ENCODE measurements around the gene XRN1. TPM values are rescaled to one million over a fixed set of nuclear protein-coding genes. Genes with fewer than 3 reads are reported as not detected.

XRN1 gene
- total and polyA plus RNA-seq, 10 of the 15 experiments (the other 5 are each of a cell fraction or from before 2014, with no cell fraction given), result 1.7 to 38.8 (median 15.5) TPM

DNA sequence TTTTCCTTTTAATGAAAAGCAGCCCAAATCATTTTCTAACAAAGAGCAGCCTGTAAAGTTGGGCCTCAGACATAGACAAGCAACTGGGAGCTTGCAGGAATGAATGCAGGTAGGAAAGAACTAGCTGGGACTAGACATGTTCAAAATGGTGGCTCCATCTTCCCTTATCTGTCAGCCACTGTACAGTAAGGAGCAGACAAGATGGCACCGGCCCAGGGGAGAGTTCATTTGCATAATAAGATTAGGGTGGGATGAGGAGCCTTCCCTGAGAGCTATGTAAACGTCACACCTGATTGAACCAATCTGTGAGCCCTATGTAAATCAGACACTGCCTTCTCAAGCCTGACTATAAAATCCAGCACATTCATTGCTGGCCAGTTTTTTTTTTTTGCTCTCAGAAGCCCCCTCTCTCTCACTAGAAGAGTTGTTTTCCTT, 162.7 kb downstream of the XRN1 start:
- intact Hi-C loops (cut with micrococcal nuclease; ENCODE audit: unreplicated experiment), result no loop called here
- DNase-seq (ENCODE audit: low read depth, low spot score), result no peak
- Histone ChIP-seq H3K79me2 (ENCODE audit: control insufficient read depth, insufficient read depth, low read length) (no peaks in the 10 kb centered on the region), H4K20me1 (ENCODE audit: control insufficient read depth, insufficient read depth) (no peaks in the 10 kb centered on the region), H3K36me3 (ENCODE audit: control insufficient read depth in 2 of 2, insufficient read depth in 2 of 2, low read length in 1 of 2) (no peaks in the 10 kb centered on the region), H3K27ac (ENCODE audit: control insufficient read depth, insufficient read depth) (no peak overlapping the region), H3K4me3 (no peak overlapping the region), H3K27me3 (replicated peaks in 1 of 2; ENCODE audit: control insufficient read depth in 2 of 2, insufficient read depth in 2 of 2, low read length in 1 of 2) (no peaks in the 10 kb centered on the region), H3K4me2 (ENCODE audit: control insufficient read depth, insufficient read depth) (no peak overlapping the region), H2AFZ (ENCODE audit: control insufficient read depth, low read depth, low read length) (no peak overlapping the region), H3K9me3 (replicated peaks; ENCODE audit: control insufficient read depth, insufficient read depth, low read length) (peaks cover 2% of the 10 kb centered on the region; the same call in 2 of the 3 replicates), H3K9ac (ENCODE audit: control insufficient read depth, insufficient read depth, low read length) (no peak overlapping the region), H3K4me1 (ENCODE audit: control insufficient read depth, insufficient read depth, low read length) (no peaks in the 10 kb centered on the region; the same call in 1 of the 2 replicates)
- SMC1A ChIA-PET (ENCODE audit: uncharacterized antibody, unreplicated experiment), result no interaction called here
- in situ Hi-C loops (cut with MboI), result no loop called here
- POLR2A ChIA-PET, result no interaction called here
- ATAC-seq, result no peak
- 29% methylated on average over 2 of the region's 2 CpGs for WGBS (ENCODE audit: insufficient coverage, insufficient replicate concordance, low lambda C conversion rate, missing lambda C conversion rate)
- no TSS peak for BruUV-seq (replicated peaks)
- no peak for FAIRE-seq
- RAD21 ChIA-PET (ENCODE audit: unreplicated experiment), result no interaction called here
- CTCF ChIA-PET, result no interaction called here
- 0 out of 2 replicates have a peak, but pooled peaks have one; percentile 15 for TF ChIP-seq YY1 (IDR thresholded peaks at IDR 0.05; ENCODE audit: low read depth, low read length)
- TF ChIP-seq IRF4 (IDR thresholded peaks at IDR 0.05; ENCODE audit: low read depth, low read length), result no peak
- no peak for TF ChIP-seq SPI1 (IDR thresholded peaks at IDR 0.05; ENCODE audit: borderline replicate concordance, insufficient read depth, low read depth, low read length)
- TF ChIP-seq MTA2 (IDR thresholded peaks at IDR 0.05; ENCODE audit: low read depth), result no peak

DNA sequence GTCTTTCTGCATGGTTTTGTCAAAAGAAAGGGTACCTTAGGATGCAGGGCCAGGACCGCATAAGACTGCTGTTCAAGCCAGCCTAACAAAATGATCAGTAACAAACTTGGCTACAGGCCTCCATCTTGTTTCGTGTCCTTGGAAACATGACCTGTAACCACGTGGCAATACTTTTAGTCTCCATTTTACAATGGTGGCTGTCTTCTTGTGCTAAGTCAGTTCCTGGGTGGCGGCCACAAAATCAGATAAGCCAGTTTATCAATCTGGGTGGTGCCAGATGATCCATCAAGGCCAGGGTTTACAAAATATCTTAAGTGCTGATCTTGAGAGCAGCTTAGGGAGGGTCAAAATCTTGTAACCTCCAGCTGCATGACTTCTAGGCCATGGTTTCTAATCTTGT, 165.3 kb downstream of the XRN1 start:
- ChIA-PET POLR2A (interaction anchor here (0.6 kb wide), 2 partner anchors 40 to 45 kb away, joined by 4 to 5 read pairs; no protein-coding TSS in a partner anchor), RAD21 (ENCODE audit: unreplicated experiment) (interaction anchor here (1.0 to 2.6 kb wide), 3 partner anchors 157 to 405 kb away, joined by 3 to 12 read pairs (median 3); no protein-coding TSS in a partner anchor), CTCF (interaction anchor here (0.8 to 4.9 kb wide), 6 partner anchors 102 to 320 kb away, joined by 3 to 43 read pairs (median 5); no protein-coding TSS in a partner anchor), SMC1A (ENCODE audit: uncharacterized antibody, unreplicated experiment) (interaction anchor here (1.0 to 1.7 kb wide), 4 partner anchors 102 to 260 kb away, joined by 3 to 8 read pairs (median 4); no protein-coding TSS in a partner anchor)
- 80% methylated on average over 4 of the region's 4 CpGs for WGBS (ENCODE audit: insufficient coverage, insufficient replicate concordance, low lambda C conversion rate, missing lambda C conversion rate)
- Histone ChIP-seq H3K4me2 (ENCODE audit: control insufficient read depth, insufficient read depth) (no peak overlapping the region), H3K79me2 (ENCODE audit: control insufficient read depth, insufficient read depth, low read length) (no peaks in the 10 kb centered on the region), H3K4me3 (no peak overlapping the region), H4K20me1 (ENCODE audit: control insufficient read depth, insufficient read depth) (no peaks in the 10 kb centered on the region), H3K27me3 (replicated peaks in 1 of 2; ENCODE audit: control insufficient read depth in 2 of 2, insufficient read depth in 2 of 2, low read length in 1 of 2) (no peaks in the 10 kb centered on the region), H3K4me1 (ENCODE audit: control insufficient read depth, insufficient read depth, low read length) (no peaks in the 10 kb centered on the region; the same call in 1 of the 2 replicates), H3K9ac (ENCODE audit: control insufficient read depth, insufficient read depth, low read length) (no peak overlapping the region), H2AFZ (ENCODE audit: control insufficient read depth, low read depth, low read length) (no peak overlapping the region), H3K36me3 (ENCODE audit: control insufficient read depth in 2 of 2, insufficient read depth in 2 of 2, low read length in 1 of 2) (no peaks in the 10 kb centered on the region), H3K27ac (ENCODE audit: control insufficient read depth, insufficient read depth) (no peak overlapping the region), H3K9me3 (replicated peaks; ENCODE audit: control insufficient read depth, insufficient read depth, low read length) (no peaks in the 10 kb centered on the region)
- DNase-seq (ENCODE audit: low read depth, low spot score) (no peak), ATAC-seq (no peak), FAIRE-seq (no peak)
- no TSS peak for BruUV-seq (replicated peaks)
- intact Hi-C loops (cut with micrococcal nuclease; ENCODE audit: unreplicated experiment), result loop anchor here (5.0 kb wide), 2 partner anchors 545 to 810 kb away; partner anchors contain the start of gene RNF7
- in situ Hi-C loops (cut with MboI), result loop anchor here (5.0 kb wide), 1 partner anchor 320 kb away; no protein-coding TSS in a partner anchor
- no peak for TF ChIP-seq CHD1 (IDR thresholded peaks at IDR 0.05; ENCODE audit: low read depth, low read length)
- no peak for TF ChIP-seq ETV6 (conservative IDR thresholded peaks at IDR 0.05 in 1 of 2, IDR thresholded peaks at IDR 0.05 in 1 of 2; ENCODE audit: borderline replicate concordance in 1 of 2, low read depth in 1 of 2)
- TF ChIP-seq POLR2A (IDR thresholded peaks at IDR 0.05; ENCODE audit: low read depth, low read length), result no peak
- TF ChIP-seq ZNF24 (IDR thresholded peaks at IDR 0.05), result no peak
- no peak for TF ChIP-seq ZSCAN29 (IDR thresholded peaks at IDR 0.05)
- TF ChIP-seq, protein P1, sequence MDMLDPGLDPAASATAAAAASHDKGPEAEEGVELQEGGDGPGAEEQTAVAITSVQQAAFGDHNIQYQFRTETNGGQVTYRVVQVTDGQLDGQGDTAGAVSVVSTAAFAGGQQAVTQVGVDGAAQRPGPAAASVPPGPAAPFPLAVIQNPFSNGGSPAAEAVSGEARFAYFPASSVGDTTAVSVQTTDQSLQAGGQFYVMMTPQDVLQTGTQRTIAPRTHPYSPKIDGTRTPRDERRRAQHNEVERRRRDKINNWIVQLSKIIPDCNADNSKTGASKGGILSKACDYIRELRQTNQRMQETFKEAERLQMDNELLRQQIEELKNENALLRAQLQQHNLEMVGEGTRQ (IDR thresholded peaks at IDR 0.05; ENCODE audit: borderline replicate concordance, low read depth, low read length), result no peak
- TF ChIP-seq FOS (IDR thresholded peaks at IDR 0.05; ENCODE audit: borderline replicate concordance, extremely low read depth, insufficient read length), result no peak
- no peak for TF ChIP-seq SP1 (IDR thresholded peaks at IDR 0.05; ENCODE audit: low read depth, low read length)
- no peak for TF ChIP-seq SMAD5 (IDR thresholded peaks at IDR 0.05; ENCODE audit: low read depth)
- no peak for TF ChIP-seq JUNB (IDR thresholded peaks at IDR 0.05)
- TF ChIP-seq, protein P2, sequence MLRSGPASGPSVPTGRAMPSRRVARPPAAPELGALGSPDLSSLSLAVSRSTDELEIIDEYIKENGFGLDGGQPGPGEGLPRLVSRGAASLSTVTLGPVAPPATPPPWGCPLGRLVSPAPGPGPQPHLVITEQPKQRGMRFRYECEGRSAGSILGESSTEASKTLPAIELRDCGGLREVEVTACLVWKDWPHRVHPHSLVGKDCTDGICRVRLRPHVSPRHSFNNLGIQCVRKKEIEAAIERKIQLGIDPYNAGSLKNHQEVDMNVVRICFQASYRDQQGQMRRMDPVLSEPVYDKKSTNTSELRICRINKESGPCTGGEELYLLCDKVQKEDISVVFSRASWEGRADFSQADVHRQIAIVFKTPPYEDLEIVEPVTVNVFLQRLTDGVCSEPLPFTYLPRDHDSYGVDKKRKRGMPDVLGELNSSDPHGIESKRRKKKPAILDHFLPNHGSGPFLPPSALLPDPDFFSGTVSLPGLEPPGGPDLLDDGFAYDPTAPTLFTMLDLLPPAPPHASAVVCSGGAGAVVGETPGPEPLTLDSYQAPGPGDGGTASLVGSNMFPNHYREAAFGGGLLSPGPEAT (IDR thresholded peaks at IDR 0.05; ENCODE audit: low read depth), result no peak
- no peak for TF ChIP-seq SUPT20H (IDR thresholded peaks at IDR 0.05; ENCODE audit: borderline replicate concordance, control insufficient read depth, low read depth, low read length)
- TF ChIP-seq NR2C1 (IDR thresholded peaks at IDR 0.05), result no peak
